Left renal cortex interstitium (tissue), 4 donors: ENCODE measurements around the gene TPPP. TPM values are rescaled to one million over a fixed set of nuclear protein-coding genes. Genes with fewer than 3 reads are reported as not detected.
"Not testable (repeated sequence)": the region's sequence is repeated elsewhere in the genome, so short reads cannot be mapped to it uniquely, and the experiment has no call there.

Experiments
- DNase-seq, 4 donors: peaks; one replicate each; pipeline ENCODE4 v3.0.0-alpha.2; 2013; ENCODE audit warnings: low read depth in 4 of 4, low spot score in 2 of 4, missing footprints in 1 of 4
- polyA plus RNA-seq, 4 donors: library from polyadenylated mRNA; unstranded; fragments of 120-200 nt; gene quantifications; one replicate each; pipeline ENCODE4 v1.2.1, GENCODE V29; 2013; ENCODE audit not compliant: insufficient read length in 4 of 4

Gene TPPP
- polyA plus RNA-seq, 4 donors, result 4.1 to 5.3 (median 4.7) TPM

GRCh38 chr5:695475-695874 is 2.3 kb upstream of the TPPP start:
- not testable (repeated sequence) for DNase-seq

DNA sequence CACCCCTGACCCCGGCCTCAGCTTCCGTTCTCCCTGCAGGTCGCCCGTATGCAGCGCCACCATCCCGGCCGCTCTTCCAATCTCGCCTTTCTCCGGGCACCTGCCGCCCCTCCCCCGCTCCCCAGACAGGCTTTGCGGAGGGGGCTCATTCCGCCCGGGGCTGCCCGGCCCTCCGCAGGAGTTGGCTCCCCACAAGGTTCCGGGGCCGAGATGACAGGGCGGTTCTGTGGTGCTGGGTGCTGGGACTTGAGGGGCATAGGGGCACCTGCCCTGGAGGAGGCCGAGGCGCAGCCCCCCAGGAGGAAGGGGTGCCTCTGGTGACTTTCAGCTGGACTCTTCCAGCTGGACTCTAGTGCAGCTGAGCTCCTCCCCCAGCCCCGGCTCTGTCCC is 885 bp upstream of the TPPP start:
- not testable (repeated sequence) for DNase-seq

- DNase-seq, result not testable (repeated sequence)
These were observed 567 bp downstream of the TPPP start for GRCh38 chr5:692529-693041.

DNA sequence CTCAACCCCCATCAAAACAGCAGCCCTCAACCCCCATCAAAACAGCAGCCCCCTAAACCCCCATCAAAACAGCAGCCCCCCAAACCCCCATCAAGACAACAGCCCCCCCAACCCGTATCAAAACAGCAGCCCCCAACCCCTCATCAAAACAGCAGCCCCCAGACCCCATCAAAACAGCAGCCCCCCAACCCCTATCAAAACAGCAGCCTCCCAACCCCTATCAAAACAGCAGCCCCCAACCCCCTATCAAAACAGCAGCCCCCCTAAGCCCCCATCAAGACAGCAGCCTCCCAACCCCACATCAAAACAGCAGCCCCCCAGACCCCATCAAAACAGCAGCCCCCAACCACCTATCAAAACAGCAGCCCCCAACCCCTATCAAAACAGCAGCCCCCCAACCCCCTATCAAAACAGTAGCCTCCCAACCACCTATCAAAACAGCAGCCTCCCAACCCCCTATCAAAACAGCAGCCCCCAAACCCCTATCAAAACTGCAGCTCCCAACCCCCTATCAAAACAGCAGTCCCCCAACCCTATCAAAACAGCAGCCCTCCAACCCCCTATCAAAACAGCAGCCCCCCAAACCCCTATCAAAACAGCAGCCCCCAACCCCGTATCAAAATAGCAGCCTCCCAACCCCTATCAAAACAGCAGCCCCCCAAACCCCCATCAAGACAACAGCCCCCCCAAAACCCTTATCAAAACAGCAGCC is 1.2 kb downstream of the TPPP start:
- DNase-seq, result no peak

DNA sequence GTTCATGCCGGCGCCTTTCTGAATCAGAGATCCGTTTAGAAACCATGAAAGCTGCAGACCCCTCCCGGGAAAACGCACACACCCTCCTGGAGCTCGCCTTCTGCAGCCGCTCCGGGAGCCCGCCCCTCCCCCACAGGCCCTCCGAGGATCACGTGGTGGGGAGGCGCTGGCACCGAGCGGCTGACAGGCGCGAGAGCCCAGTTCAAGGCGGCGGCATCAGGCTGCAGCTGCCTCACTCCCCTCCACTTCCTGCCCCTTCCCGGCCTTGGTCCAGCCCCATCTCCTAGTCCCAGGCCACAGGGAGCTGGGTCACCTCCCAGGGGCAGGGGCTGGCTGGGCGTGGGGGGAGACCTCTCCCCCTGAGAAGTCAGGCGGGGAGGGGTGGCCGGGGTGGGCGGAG is 2.1 kb downstream of the TPPP start:
- DNase-seq, result not testable (repeated sequence)

GRCh38 chr5:690293-690692 is 2.9 kb downstream of the TPPP start:
- DNase-seq, result not testable (repeated sequence)

- not testable (repeated sequence) for DNase-seq
These were observed 4.7 kb downstream of the TPPP start for GRCh38 chr5:688348-689010.

GRCh38 chr5:686936-687335 is 6.2 kb downstream of the TPPP start:
- not testable (repeated sequence) for DNase-seq

- DNase-seq, result not testable (repeated sequence)
These were observed 7.0 kb downstream of the TPPP start for GRCh38 chr5:686172-686523.

DNA sequence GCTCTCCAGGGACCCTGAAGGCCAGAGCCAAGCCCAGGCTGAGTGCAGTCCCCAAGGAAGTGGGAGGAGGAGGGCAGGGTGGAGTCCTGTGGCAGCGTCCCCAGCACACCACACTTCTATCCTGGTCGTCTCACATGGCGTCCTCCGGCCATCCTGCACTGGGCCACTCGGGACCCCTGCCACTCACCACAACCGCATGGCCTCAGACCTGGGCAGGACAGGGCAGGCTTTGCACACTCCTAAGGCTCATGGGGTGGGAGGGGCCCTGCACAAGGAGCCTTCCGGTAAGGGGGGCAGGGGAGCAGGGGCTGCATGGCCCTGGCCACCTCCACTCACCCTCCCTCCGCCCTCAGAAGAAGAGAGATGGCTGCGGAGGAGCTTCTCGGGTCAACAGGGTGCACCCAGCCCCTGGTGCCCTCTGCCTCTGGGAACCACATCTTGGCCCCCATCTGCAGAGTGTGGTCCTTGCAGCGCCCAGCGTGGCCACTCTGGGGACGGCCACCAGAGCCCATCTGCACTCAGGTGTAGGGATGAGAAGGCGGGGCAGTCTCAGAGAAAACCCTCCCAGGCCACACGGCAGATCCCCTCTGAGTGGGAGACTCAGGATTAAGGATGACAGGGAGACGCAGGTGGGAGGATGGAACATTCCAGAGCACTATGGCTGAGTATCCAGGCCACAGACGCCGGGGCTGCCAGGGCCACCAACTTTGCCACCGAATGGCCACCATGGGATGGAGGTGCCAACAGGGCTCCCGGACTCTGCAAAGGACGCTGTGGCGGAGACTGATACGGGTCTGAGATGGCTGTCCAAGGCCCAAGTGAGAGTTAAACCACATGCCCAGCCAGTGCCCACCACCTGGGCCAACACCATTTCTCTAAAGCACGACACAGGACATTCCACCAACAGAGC is 7.6 kb downstream of the TPPP start:
- no peak for DNase-seq

- no peak for DNase-seq
These were observed 8.4 kb downstream of the TPPP start for GRCh38 chr5:684751-685216.

DNA sequence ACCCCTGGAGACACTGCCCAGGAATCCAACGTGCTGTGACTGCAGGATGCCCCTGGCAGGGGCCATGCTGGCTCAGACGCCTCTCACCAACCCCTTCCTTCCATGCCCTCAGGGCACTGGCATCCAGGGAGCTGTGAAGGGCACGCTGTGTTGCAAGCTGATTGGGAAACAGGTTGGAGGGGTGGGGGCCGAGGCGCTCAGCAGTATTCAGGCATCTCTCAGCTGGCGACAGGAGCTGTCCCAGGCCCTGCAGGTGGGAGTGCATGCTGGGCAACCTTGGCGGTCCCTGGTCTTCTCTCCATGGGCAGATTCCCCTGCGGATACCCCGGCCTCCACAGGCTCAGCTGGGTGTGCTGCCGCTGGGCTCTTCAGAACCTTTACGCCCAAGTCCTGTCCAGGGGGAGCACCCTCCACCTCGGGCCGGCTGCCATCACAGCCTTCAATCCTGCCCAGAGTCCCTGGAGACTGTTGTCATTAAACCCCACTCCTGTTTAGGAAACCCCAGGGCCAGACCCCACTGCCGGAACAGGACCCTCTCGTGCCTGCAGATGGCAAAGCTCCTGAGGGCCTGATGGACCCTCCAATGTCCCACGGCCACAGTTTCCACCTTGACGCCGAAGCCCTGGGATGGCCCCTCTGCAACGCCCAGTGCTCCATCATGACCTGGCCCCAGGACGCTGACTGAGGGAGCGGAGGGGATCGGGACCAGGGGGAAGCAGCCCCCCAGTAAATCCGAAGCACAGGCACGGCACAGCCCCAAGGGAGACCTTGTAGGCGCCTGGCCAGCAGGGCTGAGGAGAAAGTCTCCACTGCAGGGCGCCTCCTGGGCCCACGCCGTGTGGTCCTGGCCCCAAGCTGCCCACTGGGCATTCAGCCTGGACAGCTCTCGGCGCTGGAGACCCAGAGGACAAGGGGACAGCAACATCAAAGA is 9.3 kb downstream of the TPPP start:
- no peak for DNase-seq

- DNase-seq, result not testable (repeated sequence)
These were observed 10.3 kb downstream of the TPPP start for GRCh38 chr5:682651-683358.

DNA sequence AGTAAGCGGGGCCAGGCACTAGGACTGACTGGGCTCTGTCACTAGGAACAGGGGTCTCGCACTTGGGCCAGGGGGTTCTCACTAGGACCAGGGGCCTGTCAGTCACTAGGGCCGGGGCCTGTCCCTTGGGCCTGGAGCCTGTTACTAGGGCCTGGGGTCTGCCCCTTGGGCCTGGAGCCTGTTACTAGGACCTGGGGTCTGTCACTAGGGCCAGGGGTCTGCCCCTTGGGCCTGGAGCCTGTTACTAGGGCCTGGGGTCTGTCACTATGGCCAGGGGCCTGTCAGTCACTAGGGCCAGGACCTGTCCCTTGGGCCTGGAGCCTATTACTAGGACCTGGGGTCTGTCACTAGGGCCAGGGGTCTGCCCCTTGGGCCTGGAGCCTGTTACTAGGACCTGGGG is 10.9 kb downstream of the TPPP start:
- not testable (repeated sequence) for DNase-seq

GRCh38 chr5:681317-682191 is 11.6 kb downstream of the TPPP start:
- DNase-seq, result not testable (repeated sequence)

- not testable (repeated sequence) for DNase-seq
These were observed 12.3 kb downstream of the TPPP start for GRCh38 chr5:680836-681235.

GRCh38 chr5:680118-680795 is 12.9 kb downstream of the TPPP start:
- not testable (repeated sequence) for DNase-seq
